A172 (cell line): Measurements from ENCODE around the gene HHAT. TPM values are rescaled to one million over a fixed set of nuclear protein-coding genes. Genes with fewer than 3 reads are reported as not detected.
"Not testable (repeated sequence)": the region's sequence is repeated elsewhere in the genome, so short reads cannot be mapped to it uniquely, and the experiment has no call there.

Experiments
- DNase-seq: peaks from one replicate; pipeline ENCODE4 v3.0.0-alpha.2; 2015; ENCODE audit warnings: low spot score
- total RNA-seq: library from RNA; depleted of rRNA; stranded (reverse); fragments of >200 nt; shearing (Covaris generic); gene quantifications from 2 replicates; pipeline ENCODE4 v1.2.3, GENCODE V29; 2014

HHAT gene
- total RNA-seq, 1 experiment from 2014 or later = 10.7 TPM

- DNase-seq = no peak
These were observed 68.5 kb downstream of the HHAT start for GRCh38 chr1:210397252-210397651.

GRCh38 chr1:210397681-210398080, 69.0 kb downstream of the HHAT start:
- no peak for DNase-seq

- DNase-seq = no peak
These were observed 69.8 kb downstream of the HHAT start for GRCh38 chr1:210398466-210398865.

- peak; percentile 91 for DNase-seq
These were observed 71.5 kb downstream of the HHAT start for GRCh38 chr1:210400043-210400840.

GRCh38 chr1:210402560-210402959, 73.9 kb downstream of the HHAT start:
- no peak for DNase-seq

- no peak for DNase-seq
These were observed 76.6 kb downstream of the HHAT start for GRCh38 chr1:210405316-210405715.

GRCh38 chr1:210406341-210406740, 77.6 kb downstream of the HHAT start:
- DNase-seq = not testable (repeated sequence)

GRCh38 chr1:210407207-210407886, 78.6 kb downstream of the HHAT start:
- peak; percentile 81 for DNase-seq

GRCh38 chr1:210407887-210408252, 79.2 kb downstream of the HHAT start:
- DNase-seq = no peak

GRCh38 chr1:210412240-210412639, 83.5 kb downstream of the HHAT start:
- no peak for DNase-seq

- DNase-seq = no peak
These were observed 85.2 kb downstream of the HHAT start for GRCh38 chr1:210413951-210414350.

GRCh38 chr1:210415846-210416448, 87.2 kb downstream of the HHAT start:
- no peak for DNase-seq

GRCh38 chr1:210416681-210417080, 88.0 kb downstream of the HHAT start:
- no peak for DNase-seq

- no peak for DNase-seq
These were observed 89.2 kb downstream of the HHAT start for GRCh38 chr1:210417881-210418280.

GRCh38 chr1:210418863-210419650, 90.4 kb downstream of the HHAT start:
- no peak for DNase-seq

GRCh38 chr1:210426696-210427095, 98.0 kb downstream of the HHAT start:
- DNase-seq = not testable (repeated sequence)

- no peak for DNase-seq
These were observed 100.0 kb downstream of the HHAT start for GRCh38 chr1:210428696-210429095.

- DNase-seq = no peak
These were observed 105.5 kb downstream of the HHAT start for GRCh38 chr1:210434223-210434622.

GRCh38 chr1:210437111-210437510, 108.4 kb downstream of the HHAT start:
- peak; percentile 44 for DNase-seq

GRCh38 chr1:210437781-210438180, 109.1 kb downstream of the HHAT start:
- peak; percentile 33 for DNase-seq

GRCh38 chr1:210438928-210439841, 110.5 kb downstream of the HHAT start:
- DNase-seq = peak; percentile 100
